ENCODE results near the gene ATP5F1D.
"Not testable (repeated sequence)": the region's sequence is repeated elsewhere in the genome, so short reads cannot be mapped to it uniquely, and the experiment has no call there.

The ATP5F1D gene

DNA sequence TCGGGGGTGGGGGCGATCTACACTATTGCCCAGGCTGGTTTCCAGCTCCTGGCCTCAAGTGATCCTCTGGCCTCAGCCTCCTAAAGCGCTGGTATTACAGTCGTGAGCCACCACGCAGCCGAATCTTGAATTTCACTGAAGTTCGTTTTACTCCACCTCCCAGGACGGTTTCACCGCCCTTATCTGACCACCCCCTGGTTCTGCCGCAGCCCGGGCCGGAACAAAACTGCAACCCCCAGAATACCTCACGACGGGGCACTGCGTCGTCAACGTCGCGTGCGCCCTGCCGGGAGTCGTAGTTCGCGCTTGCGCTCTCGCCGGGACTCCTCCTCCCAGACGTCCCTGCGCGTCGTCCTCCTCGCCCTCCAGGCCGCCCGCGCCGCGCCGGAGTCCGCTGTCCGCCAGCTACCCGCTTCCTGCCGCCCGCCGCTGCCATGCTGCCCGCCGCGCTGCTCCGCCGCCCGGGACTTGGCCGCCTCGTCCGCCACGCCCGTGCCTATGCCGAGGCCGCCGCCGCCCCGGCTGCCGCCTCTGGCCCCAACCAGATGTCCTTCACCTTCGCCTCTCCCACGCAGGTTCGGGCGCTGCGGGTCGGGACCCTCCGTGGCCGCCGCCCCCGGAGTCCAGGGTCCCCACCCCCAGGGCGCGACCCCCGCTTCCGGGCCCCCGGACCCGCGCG is at the start of gene ATP5F1D:
ATP5F1D (plus strand) TSS at position 335 of the 679 bp plus-strand sequence; CDS start at position 435, 100 bp downstream.
- H3K27ac ChIP-seq = peak within 1 kb of the TSS; percentile 100
- TF ChIP-seq, protein P1, sequence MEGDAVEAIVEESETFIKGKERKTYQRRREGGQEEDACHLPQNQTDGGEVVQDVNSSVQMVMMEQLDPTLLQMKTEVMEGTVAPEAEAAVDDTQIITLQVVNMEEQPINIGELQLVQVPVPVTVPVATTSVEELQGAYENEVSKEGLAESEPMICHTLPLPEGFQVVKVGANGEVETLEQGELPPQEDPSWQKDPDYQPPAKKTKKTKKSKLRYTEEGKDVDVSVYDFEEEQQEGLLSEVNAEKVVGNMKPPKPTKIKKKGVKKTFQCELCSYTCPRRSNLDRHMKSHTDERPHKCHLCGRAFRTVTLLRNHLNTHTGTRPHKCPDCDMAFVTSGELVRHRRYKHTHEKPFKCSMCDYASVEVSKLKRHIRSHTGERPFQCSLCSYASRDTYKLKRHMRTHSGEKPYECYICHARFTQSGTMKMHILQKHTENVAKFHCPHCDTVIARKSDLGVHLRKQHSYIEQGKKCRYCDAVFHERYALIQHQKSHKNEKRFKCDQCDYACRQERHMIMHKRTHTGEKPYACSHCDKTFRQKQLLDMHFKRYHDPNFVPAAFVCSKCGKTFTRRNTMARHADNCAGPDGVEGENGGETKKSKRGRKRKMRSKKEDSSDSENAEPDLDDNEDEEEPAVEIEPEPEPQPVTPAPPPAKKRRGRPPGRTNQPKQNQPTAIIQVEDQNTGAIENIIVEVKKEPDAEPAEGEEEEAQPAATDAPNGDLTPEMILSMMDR (conservative IDR thresholded peaks at IDR 0.05; ENCODE audit: low read depth) = no peak
- ChIA-PET POLR2A (ENCODE audit: low non-redundant PET) (interaction anchor here (0.9 kb wide), 1 partner anchor 23 kb away, joined by 3 read pairs; no protein-coding TSS in a partner anchor), CTCF (interaction anchor here (0.6 to 1.6 kb wide), 6 partner anchors 19 to 141 kb away, joined by 3 to 4 read pairs (median 4); no protein-coding TSS in a partner anchor)
- DNase-seq (ENCODE audit: low spot score) = peak; percentile 90

- CTCF ChIA-PET = interaction anchor here (1.7 kb wide), 1 partner anchor 86 kb away, joined by 7 read pairs; no protein-coding TSS in a partner anchor
- DNase-seq (ENCODE audit: low spot score) = no peak
- 0 out of 2 replicates have a peak overlapping the region, but pooled peaks have one; percentile 3 for H3K27ac ChIP-seq
- TF ChIP-seq, protein P1 (conservative IDR thresholded peaks at IDR 0.05; ENCODE audit: low read depth) = no peak
- POLR2A ChIA-PET (ENCODE audit: low non-redundant PET) = no interaction called here
Measured at GRCh38 chr19:1199531-1199930, 42.0 kb upstream of the ATP5F1D start.

GRCh38 chr19:1200614-1201013 is 40.9 kb upstream of the ATP5F1D start:
- H3K27ac ChIP-seq = peak overlapping the region; percentile 5; the same call in 1 of the 2 replicates
- CTCF ChIA-PET; DNase-seq (ENCODE audit: low spot score); POLR2A ChIA-PET (ENCODE audit: low non-redundant PET): not testable (repeated sequence)

DNA sequence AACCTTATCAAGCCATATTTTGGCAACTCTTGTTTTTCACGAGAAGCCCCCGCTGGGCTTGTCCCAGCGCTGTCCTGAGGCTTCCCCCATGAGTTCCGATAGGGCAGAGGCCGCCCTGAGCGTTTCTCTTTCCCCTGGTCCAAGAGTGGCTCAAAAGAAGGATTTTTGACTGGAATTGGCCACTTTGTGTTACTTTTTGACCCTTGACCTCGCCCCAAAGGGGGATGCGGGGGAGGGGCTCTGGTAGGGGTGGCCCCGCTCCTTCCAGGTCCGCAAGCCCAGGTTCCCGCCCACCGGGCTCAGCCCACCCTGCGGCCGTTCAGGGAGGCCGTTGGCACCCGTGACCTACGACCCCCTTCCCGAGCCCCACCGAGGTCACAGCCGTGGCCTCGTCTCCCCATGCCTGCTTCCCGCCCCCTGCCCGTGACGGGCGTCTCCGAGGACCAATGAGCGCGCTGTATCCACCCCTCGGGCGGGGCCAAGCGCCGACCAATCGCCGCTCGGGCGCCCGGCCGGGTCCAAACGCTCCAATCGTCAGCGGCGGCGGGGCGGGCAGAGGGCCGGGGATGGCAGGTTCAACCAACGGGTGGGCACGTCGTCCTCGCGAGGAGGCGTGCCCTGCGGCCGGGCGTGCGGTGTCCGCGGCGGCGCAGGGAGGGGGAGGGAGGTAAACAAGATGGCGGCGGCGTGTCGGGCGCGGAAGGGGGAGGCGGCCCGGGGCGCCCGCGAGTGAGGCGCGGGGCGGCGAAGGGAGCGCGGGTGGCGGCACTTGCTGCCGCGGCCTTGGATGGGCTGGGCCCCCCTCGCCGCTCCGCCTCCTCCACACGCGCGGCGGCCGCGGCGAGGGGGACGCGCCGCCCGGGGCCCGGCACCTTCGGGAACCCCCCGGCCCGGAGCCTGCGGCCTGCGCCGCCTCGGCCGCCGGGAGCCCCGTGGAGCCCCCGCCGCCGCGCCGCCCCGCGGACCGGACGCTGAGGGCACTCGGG is 36.1 kb upstream of the ATP5F1D start, which contains the start of gene STK11:
STK11 (plus strand) TSS at position 665 of the 986 bp plus-strand sequence. CDS start 1,136 bp downstream, outside the sequence.
- H3K27ac ChIP-seq = peak within 1 kb of the TSS; percentile 98
- DNase-seq (ENCODE audit: low spot score) = peak; percentile 99
- CTCF ChIA-PET = interaction anchor here (0.6 kb wide), 1 partner anchor 140 kb away, joined by 3 read pairs; no protein-coding TSS in a partner anchor
- POLR2A ChIA-PET (ENCODE audit: low non-redundant PET) = no interaction called here
- TF ChIP-seq, protein P1 (conservative IDR thresholded peaks at IDR 0.05; ENCODE audit: low read depth) = no peak

DNA sequence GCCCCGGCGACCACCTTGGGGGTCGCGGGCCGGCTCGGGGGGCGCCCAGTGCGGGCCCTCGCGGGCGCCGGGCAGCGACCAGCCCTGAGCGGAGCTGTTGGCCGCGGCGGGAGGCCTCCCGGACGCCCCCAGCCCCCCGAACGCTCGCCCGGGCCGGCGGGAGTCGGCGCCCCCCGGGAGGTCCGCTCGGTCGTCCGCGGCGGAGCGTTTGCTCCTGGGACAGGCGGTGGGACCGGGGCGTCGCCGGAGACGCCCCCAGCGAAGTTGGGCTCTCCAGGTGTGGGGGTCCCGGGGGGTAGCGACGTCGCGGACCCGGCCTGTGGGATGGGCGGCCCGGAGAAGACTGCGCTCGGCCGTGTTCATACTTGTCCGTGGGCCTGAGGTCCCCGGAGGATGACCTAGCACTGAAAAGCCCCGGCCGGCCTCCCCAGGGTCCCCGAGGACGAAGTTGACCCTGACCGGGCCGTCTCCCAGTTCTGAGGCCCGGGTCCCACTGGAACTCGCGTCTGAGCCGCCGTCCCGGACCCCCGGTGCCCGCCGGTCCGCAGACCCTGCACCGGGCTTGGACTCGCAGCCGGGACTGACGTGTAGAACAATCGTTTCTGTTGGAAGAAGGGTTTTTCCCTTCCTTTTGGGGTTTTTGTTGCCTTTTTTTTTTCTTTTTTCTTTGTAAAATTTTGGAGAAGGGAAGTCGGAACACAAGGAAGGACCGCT is 35.2 kb upstream of the ATP5F1D start:
- TF ChIP-seq, protein P1 (conservative IDR thresholded peaks at IDR 0.05; ENCODE audit: low read depth) = no peak
- no peak for DNase-seq (ENCODE audit: low spot score)
- POLR2A ChIA-PET (ENCODE audit: low non-redundant PET) = no interaction called here
- H3K27ac ChIP-seq = peak overlapping the region; percentile 98
- CTCF ChIA-PET = interaction anchor here (0.5 to 0.9 kb wide), 4 partner anchors 17 to 141 kb away, joined by 3 to 6 read pairs (median 3); no protein-coding TSS in a partner anchor

- ChIA-PET POLR2A (ENCODE audit: low non-redundant PET) (no interaction called here), CTCF (interaction anchor here (0.5 to 0.9 kb wide), 3 partner anchors 16 to 39 kb away, joined by 3 to 6 read pairs (median 3); no protein-coding TSS in a partner anchor)
- H3K27ac ChIP-seq = peak overlapping the region; percentile 98
- DNase-seq (ENCODE audit: low spot score) = no peak
- TF ChIP-seq, protein P1 (conservative IDR thresholded peaks at IDR 0.05; ENCODE audit: low read depth) = no peak
Measured at GRCh38 chr19:1206864-1207450, 34.6 kb upstream of the ATP5F1D start.

DNA sequence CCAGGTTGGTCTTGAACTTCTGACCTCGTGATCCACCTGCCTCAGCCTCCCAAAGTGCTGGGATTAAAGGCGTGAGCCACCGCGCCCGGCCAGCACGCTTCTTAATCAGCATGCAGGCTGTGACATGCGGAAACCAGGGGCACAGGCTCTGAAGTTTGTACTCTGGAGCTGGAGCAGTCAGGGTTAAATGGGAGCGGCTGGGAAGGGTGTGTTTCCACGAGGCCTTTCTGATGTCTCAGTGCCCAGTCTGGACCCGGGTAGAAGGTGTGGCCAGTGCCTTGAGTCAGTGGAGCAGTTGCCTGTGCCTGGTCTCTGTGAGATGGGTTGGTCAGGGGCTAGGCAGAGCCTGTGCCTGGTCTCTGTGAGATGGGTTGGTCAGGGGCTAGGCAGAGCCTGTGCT is 32.7 kb upstream of the ATP5F1D start:
- peak overlapping the region; percentile 98 for H3K27ac ChIP-seq
- ChIA-PET CTCF (interaction anchor here (1.2 kb wide), 1 partner anchor 14 kb away, joined by 3 read pairs; no protein-coding TSS in a partner anchor), POLR2A (ENCODE audit: low non-redundant PET) (interaction anchor here (0.5 kb wide), 1 partner anchor 186 kb away, joined by 6 read pairs; no protein-coding TSS in a partner anchor)
- DNase-seq (ENCODE audit: low spot score) = peak; percentile 67

Measured in RWPE1 (cell line).